Ovary (tissue), 3 donors: ENCODE measurements around the gene ZKSCAN8.

Experiments used
- EP300 ChIP-seq: sonication (generic); formaldehyde crosslinking; IDR thresholded peaks from one replicate; pipeline ENCODE4 v1.6.1; 2017; ENCODE audit warnings: antibody characterized with exemption
- TF ChIP-seq, protein P1 (sequence below), 3 donors: fragments of 450-650 bp in 2 of 3; fragments of 200-600 bp in 1 of 3; IDR thresholded peaks; one replicate each; pipeline versions ENCODE4 v1.5.1 to v1.8.0; 2016 to 2022; ENCODE audit warnings: antibody characterized with exemption in 3 of 3, mild to moderate bottlenecking in 1 of 3
- donor health status: DM: no; HTN: no; CAD: no.

DNA sequence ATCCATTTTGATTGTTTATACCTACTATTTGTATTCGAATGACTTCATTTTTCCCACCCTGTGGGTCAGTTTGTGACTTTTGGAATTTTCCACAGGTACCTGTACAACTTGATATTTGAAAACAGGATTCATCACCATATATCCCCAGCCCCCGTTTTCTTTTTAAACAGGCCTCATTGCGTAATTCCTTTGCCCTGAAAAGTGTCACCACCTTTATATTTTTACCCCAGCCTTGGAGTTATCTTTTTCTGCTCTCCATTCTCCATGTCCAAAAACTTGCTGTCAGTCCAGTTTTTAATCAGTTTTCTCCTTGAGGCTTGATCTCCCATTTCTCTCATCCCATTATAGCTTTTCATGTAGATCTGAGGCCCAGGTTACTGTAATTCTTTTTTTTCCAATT is 16.6 kb downstream of the ZKSCAN8 start:
- no peak for TF ChIP-seq EP300
- TF ChIP-seq, protein P1, sequence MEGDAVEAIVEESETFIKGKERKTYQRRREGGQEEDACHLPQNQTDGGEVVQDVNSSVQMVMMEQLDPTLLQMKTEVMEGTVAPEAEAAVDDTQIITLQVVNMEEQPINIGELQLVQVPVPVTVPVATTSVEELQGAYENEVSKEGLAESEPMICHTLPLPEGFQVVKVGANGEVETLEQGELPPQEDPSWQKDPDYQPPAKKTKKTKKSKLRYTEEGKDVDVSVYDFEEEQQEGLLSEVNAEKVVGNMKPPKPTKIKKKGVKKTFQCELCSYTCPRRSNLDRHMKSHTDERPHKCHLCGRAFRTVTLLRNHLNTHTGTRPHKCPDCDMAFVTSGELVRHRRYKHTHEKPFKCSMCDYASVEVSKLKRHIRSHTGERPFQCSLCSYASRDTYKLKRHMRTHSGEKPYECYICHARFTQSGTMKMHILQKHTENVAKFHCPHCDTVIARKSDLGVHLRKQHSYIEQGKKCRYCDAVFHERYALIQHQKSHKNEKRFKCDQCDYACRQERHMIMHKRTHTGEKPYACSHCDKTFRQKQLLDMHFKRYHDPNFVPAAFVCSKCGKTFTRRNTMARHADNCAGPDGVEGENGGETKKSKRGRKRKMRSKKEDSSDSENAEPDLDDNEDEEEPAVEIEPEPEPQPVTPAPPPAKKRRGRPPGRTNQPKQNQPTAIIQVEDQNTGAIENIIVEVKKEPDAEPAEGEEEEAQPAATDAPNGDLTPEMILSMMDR (IDR thresholded peaks at IDR 0.05) = no peak
